NK-92 treated with Interleukin-12 subunit alpha and Interleukin-12 subunit beta, amount 100 ng/mL, for 24 hours (cell line): ENCODE data around the gene LY6G5C.

Experiments used
- DNase-seq: peaks from one replicate; lab custom pipeline; 2025; lab: John Stamatoyannopoulos, UW

The LY6G5C gene, protein sequence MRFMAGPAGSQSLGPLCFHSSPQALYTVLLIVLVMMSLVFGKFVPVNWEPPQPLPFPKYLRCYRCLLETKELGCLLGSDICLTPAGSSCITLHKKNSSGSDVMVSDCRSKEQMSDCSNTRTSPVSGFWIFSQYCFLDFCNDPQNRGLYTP

DNA sequence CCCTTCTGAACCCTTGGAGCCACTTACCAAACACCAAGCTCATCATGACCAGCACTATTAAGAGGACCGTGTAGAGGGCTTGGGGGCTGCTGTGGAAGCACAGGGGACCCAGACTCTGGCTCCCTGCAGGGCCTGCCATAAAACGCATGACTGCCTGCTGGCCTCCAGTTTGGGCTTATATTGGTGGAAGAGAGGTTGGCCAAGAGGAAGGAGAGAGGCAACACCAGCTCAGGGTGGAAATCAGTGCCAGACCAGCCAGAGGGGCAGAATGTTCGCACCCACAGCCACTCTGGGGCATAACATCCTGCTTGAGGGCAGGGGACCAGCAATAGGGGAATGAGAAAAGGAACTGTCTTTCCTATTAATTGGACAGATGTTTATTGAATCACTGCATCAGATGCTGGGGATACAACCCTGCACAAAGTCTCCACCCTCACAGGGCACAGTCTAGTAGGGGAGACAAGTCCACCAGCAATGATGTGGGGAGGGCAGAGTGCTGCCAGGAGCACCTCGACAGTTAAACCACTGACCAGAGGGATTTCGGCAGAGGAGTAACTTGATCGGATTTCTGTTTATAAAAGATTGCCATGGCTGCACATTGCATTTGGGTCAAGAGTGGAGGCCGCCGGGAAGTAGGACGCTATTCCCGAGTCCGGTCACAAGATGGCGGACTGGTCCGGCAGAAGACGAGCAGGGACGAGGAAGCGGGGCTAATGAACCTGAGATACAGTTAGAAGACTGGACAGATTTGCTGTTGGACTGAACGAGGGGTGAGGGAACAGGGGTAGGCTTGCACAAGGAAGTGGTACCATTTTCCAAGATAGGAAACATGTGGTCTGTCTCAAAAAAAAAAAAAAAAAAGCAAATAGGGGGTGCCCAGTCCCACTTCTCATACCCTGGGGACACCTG lies at the start of gene LY6G5C:
Gene LY6G5C (minus strand): TSS at position 842 of the 909 bp plus-strand sequence. CDS start 694 bp downstream, at position 148.
- DNase-seq: no peak

DNA sequence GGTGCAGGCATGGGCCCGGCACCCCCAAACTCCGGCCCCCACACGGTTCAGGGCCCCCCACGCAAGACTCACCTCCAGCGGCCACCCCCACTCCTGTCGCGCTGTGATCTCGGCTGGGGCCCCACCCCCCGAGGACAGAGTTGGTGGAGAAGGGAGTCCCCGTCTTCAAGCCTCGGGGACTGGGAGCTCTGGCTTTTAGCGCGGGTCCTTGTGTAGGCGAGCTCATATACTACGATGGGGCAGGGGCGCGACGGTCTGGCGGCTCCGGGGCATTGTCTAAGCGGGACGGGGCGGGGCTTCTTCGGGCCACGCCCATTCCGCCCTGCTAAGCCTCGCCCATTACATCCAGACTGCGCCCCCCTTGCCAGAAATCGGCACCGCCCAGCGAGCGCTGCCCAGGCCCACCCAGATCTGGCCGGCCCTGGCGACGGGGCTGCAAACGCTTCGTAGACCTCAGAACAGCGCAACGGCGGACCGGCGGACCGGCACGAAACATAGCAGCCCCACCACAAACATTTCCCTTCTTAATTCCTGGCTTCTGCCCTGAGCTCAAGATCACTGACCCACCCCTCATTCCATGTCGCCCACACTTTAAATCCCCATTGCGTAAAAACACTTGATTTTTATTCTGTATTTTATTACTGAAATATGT lies 49.2 kb upstream of the LY6G5C start:
- peak; percentile 15 for DNase-seq

DNA sequence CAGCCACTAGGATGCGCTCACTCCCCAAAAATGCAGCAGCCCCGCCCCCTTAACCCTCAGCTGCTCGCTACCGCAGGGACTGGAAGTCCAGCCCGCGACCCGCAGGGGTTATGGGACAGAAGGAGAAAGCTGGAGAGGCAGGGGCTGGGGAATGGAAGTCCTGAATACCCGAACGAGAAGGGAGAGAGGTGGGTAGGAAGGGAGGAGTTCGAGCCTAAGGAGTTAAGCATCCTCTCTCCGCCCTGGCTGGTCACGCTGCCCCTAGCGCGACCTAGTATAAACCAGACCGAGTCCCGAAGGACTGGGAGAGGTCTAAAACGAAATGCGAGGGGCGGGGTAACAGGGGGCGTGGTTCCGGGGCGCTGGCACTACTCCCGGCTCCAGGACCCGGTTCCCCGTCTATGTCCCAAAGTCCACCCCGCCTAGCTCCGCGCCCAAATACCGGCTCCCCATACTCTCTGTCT lies 48.7 kb upstream of the LY6G5C start:
- DNase-seq: peak; percentile 56

DNA sequence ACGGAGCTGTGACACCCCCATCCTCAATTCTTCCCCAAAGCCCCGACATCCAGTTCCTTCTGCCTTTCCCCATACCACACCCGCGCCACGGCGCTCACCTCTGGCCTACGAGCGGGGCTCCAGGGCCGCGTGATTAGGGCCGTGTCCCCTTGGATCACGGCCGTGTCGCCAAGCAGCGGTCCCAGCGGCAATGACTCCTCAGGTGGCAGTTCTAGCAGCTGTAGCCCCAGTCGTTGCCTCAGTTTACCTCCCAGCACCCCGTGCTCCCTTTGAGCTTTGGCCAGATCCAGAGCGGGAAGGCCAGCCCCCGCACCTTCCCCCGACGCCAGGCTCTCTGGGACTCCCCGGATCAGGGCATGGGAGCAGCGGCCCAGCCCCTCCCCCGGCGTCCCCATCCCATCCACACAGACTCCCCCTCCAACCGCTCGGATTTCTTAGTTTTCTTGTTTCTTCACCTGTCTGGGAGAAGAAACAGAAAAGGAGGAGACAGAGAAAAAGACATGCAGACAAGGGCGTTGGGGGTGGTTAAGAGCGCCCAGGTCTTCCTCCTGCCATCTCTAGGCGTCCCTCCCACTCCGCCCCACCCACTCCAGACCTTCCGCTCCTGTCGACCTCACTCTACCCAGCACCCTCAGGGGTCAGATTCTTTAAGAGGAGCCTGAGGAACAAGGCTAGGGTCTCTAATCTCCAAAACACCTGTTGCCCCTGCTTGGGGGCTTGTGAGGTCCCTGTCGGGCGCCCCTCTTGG lies 48.1 kb upstream of the LY6G5C start, which contains the start of gene DDAH2:
Gene DDAH2 (minus strand): TSS at position 533 of the 748 bp plus-strand sequence. CDS start 138 bp downstream, at position 395.
- no peak for DNase-seq

DNA sequence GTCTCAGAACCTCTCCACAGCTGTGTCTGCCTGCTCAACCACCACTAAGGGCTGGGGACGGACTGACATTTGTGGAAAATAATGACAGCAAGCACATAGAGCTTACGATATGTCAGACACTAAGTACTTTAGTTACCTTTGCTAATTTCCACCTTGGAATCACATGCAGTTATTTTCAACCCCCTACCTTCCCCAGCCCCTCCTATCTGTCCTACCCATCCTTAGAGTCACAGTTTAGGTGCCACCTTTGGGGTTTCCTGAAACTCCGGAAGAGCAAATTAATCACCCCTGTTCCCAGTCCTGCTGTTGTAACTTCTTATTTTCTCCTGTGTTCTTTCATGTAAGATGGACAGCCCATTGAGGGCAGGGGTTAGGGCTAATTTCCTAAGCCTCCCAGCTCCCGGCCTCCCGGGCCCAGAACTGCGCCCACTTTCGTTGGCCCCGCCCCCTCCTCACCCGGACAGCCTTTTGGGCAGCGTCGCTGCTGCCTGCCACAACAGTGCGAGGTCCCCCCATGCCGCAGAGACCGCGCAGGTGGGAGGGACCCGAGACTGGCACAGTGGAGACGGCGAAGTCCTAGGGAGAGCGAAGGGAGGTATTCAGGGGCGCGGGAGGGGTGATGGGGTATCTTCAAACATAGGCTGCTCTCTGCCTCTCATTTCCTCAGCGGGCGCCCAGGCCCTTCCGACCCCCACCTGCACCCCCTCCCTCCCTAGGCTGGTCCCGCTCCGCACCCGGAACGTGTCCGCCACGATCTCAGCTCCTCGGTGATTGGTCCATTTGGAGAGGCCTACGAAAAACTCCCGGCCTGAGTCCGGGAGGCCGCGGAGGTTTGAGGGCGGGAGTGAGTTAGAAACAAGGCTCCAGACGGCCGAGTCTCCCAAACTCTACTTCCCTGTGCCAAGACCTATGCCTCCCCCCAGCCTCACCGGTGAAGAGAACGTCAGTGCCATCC lies 47.1 kb upstream of the LY6G5C start:
- no peak for DNase-seq

DNA sequence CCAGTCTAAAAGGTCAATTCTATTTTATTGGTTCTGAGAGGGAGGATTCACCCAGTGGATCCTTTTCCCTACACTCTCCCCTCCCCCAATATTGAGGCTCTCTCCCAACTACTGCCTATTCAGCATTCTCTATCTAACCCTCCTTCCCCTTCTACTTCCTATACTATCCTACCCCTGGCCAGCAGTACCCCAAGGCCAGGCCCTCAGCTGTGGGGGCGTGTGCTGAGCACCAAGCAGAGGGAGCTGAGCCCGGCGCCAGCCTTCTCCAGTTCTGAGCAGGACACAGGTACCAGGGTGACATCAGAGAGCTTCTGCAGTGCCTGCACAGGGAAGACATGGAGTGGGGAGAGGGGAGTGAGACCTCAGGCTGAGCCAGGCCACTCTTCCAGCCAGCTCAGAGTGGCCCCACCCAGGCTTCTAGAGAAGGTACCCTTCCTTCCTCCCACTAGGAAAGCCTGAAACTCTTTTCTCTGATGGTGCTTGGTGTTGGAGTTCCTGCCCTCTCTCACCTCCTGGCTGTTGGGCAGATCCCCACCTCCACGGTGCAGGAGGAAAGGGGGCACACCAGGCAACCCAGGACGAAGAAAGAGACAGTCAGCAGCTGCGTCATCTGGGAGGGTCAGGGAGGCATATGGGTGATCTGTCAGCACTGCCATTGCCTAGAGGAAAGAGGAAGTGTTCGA lies 46.3 kb upstream of the LY6G5C start:
- DNase-seq: no peak

DNA sequence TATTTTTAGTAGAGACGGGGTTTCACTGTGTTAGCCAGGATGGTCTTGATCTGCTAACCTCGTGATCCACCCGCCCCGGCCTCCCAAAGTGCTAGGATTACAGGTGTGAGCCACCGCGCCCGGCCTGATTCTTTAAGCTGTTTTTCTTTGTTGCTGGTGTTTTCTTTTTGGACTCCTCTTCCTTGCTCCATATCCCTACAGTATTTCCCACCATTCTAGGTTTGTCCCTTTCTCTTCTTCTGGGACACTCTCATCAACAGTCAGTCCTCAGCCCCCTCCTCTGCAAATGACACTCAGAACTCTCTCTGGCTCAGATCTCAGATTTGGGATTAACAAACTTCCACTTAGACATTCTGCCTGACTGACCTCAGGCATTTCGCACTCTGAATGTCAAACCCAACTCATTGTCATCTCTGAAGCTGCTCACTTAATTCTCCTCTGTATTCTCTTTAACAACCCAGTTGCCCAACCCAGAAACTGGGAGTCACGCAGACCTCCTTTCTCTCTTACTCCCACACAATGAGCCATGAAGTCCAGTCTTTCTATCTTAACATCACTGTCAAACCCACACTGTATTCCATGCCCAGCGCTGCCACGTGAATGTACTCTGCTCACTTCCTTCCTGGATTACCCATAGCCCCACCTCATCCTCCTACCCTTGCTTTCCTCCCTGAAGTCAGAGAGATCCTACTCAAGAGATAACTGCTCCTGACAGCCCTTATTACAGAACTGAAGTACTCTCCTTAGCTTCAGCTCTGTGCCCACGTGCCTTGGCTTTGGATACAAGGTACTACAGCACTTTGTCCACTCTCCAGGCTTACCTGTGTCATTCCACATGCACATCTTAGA lies 44.9 kb upstream of the LY6G5C start:
- DNase-seq: no peak

DNA sequence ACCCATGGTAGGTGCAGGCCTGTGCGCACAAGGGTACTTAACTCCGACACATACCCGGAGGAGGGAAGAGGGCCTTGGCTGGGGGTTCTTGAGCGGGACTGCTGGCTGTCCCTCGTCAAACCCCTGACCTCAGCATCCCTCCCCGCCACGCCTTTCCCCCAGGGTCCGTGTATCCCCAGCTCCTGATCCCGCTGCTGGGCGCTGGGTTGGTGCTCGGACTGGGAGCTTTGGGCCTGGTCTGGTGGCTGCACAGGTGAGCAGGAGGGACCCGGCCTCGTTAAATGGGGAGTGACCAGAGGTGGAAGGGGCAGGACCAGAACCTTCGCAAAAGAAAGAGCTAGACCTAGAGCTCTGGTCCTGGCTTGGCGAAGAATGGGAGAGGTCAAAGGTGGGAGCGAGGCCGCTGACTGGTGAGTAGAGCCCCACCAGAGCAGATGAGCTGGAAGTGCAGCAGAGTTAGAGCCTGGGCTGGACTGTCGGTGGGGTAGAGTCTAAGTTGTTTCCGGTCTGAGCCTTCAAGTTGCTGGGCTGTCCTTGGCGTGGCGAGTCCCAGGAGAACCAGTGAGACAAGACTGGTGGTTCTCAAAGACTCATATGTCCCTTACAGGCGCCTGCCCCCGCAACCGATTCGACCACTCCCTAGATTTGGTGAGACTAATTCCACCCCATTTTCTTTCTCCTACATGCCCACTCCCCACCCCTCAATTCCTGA lies 43.3 kb upstream of the LY6G5C start:
- no peak for DNase-seq

DNA sequence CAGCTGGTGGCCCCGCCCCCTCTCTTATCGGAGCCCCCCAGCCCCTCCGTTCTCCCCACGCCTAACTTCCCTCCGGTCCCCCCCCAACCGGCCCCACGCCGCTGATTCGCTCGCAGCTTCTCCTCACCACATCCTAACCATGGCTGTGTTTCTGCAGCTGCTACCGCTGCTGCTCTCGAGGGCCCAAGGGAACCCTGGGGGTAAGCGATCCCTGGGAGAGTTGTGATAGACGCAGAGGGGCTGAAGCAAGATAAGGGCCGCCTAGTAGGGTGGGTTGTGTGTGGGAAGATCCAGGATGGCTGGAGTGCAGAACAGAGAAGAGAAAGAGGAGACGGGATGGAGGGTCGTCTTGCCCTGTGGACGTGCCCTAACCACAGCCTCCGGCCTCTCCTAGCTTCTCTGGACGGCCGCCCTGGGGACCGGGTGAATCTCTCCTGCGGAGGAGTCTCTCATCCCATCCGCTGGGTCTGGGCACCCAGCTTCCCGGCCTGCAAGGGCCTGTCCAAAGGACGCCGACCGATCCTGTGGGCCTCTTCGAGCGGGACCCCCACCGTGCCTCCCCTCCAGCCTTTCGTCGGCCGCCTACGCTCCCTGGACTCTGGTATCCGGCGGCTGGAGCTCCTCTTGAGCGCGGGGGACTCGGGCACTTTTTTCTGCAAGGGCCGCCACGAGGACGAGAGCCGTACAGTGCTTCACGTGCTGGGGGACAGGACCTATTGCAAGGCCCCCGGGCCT lies 42.5 kb upstream of the LY6G5C start, which contains the start of gene MPIG6B:
Gene MPIG6B (plus strand): TSS at position 129 of the 735 bp plus-strand sequence. CDS start 11 bp downstream, at position 140.
- DNase-seq: no peak

DNA sequence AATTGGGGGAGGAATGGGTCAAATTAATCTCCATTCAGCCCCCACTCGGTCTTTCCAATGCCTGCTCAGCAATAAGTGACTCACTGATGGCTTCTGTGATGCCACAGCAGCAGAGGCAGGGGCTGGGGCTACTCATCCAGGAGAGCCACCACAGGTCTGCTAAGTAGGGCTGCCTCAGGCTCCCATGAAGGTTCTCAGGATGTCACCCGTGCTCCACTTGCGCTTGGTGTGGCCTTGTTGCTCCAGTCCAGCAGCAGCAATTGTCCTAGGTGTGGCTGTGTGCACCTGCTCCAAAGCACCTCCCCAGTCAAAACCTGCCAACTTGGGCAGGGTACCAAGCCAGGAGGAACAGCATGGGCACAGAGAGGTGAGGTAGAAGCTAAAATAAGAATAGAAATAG lies 41.3 kb upstream of the LY6G5C start:
- no peak for DNase-seq

DNA sequence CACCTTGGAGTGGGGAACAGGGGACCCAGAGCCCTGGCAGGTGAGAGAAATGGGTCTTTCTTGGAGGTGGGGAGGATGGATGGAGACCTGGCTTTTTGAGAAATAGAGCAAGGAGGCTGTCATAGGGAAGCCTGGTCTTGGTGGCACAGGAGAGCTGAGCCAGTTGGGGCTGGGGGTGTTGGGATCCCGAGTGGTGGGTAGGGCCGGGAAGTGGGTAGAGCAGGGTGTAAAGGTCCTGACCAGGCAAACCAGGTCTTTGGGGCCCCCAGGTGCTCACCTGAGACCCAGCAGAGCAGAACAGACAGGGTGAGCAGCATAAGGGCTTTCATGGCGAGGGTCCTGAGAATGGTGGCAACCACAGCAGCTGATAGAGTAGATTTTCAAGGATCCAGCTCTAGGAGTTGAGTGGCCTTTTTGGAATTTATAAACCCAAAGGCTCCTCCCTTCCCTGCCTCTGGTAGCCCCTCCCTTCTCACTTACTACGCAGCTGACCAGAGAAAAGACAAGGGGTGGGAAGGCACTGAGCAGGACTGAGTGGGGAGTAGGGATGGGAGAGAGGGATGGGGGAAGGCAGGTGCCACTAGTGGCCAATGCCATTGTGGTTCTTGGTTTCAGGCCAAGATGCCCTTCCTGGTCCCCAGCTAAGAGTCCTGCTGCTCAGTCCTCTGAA lies 40.6 kb upstream of the LY6G5C start, which contains the start of gene LY6G6C:
Gene LY6G6C (minus strand): TSS at position 396 of the 670 bp plus-strand sequence. CDS start 67 bp downstream, at position 329.
- no peak for DNase-seq

DNA sequence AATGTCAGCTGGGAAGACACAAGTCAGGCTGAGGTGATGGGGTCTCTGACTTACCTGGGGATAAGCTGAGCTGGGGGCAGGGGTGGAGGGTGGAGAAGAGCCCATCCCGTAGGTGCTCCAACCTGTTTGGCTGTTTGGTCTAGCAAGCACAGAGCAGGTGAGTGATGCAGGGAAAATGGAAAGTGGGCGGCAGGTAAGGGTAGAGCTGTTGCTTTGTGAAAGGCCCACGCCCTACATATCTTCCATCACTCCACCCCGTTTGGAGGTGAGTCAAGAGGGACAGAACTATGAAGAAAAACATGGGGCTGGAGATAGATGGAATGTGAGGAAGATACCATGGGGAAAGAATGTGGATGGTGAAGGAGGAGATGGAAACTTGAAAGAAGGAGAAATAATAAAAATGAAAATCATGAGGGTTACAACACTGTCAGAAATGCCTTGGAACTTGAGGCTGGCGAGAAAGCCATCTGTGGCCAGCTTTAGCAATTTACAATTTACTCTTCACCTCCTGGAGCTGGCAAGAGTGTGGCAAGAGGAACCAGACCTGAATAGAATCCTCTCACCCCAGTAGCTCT lies 39.4 kb upstream of the LY6G5C start:
- no peak for DNase-seq

DNA sequence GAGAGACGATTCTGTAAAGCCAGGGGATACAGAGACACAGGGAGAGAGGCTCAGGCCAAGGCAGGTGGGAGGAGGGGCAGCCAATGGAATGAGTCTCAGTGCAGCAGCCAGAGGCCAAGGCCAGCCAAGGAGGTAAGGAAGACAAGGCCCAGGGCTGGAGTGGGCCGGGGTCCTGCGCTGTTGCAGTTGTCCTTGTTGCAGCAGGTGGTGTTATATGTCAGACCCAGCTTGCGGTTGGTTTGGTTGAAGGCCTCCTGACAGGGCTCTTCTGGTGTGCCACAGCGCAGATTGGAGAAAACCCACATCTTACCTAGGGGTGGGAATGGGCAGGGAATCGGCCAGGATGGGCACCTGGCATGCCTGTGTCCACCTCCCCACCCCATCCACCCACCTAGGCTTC lies 38.1 kb upstream of the LY6G5C start:
- no peak for DNase-seq

DNA sequence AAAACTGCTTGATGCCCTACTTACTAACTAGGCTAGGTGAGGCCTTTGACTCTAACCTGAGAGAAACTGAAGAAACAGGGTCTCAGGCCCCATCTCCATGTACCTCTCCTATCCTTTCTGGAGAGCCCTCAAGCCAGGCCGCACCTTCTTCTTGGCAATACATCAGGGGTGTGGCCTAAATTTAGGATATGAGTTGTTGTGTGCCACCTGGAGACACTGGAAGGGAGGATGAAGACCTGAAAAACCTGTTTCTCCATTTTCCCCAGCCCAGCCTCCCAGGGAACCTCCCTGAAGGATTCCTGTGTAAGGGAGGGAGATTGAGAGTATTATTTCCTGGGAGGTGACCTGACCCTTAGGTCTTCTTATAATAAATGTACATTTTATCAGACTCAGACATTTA lies 37.4 kb upstream of the LY6G5C start:
- no peak for DNase-seq

DNA sequence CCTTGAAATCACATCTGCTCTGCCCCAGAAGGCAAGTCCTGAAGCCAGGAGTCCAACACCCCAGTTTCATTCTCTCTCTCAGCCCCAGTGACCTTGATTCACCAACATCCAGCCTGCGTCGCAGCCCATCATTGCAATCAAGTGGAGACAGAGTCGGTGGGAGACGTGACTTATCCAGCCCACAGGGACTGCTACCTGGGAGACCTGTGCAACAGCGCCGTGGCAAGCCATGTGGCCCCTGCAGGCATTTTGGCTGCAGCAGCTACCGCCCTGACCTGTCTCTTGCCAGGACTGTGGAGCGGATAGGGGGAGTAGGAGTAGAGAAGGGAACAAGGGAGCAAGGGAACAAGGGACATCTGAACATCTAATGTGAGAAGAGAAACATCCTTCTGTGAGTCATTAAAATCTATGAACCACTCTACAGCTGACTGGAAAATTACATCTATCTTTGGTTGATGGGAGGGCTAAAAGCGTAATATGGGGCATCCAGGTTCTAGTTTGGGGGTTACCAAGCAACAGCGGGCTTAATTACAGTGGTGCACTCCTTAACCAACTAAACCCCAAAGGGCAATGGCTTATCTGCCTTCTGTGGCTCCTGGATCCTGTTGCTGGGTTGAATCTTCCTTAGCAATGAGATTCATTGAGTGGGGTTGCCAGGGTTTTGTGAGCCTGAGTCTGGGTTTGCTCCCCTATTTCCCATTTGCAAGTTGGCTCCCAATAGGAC lies 36.8 kb upstream of the LY6G5C start:
- DNase-seq: no peak
